ENCODE results near the gene CAMTA1.

- TF ChIP-seq CTCF (IDR thresholded peaks at IDR 0.05) = no peak
- no peak for TF ChIP-seq POLR2AphosphoS5 (IDR thresholded peaks at IDR 0.05)
Measured at GRCh38 chr1:7387053-7387927, 602.0 kb downstream of the CAMTA1 start.

All from stomach (tissue), 4 donors.